ENCODE measurements around the gene C19orf47.

- no peak for TF ChIP-seq EZH2 (IDR thresholded peaks at IDR 0.05; ENCODE audit: insufficient read depth, poor library complexity, severe bottlenecking)
- no peak for TF ChIP-seq EZH2phosphoT487 (IDR thresholded peaks at IDR 0.05; ENCODE audit: insufficient read depth, low read depth)
Observed at GRCh38 chr19:40312533-40312932, 35.7 kb downstream of the C19orf47 start.
